AG09309 (cell line): Measurements from ENCODE around the gene PRKD1.
"Not testable (repeated sequence)": the region's sequence is repeated elsewhere in the genome, so short reads cannot be mapped to it uniquely, and the experiment has no call there.

Experiments
- DNase-seq: peaks from one replicate; pipeline ENCODE4 v3.0.0-alpha.2; 2010; ENCODE audit warnings: low read depth
- H3K4me3 ChIP-seq: 2 replicates; pipeline ENCODE4 v1.5.1; 2011; ENCODE audit warnings: mild to moderate bottlenecking, low read depth, low read length, moderate library complexity; ENCODE audit not compliant: control insufficient read depth
- TF ChIP-seq, protein P1 (sequence below): IDR thresholded peaks from 2 replicates; pipeline ENCODE4 v1.5.1; 2011; ENCODE audit warnings: mild to moderate bottlenecking, low read depth, low read length, inconsistent platforms; ENCODE audit not compliant: insufficient read depth, control insufficient read depth; ENCODE audit errors: missing control alignments

PRKD1 gene

GRCh38 chr14:29735459-29735858 is 192.2 kb downstream of the PRKD1 start:
- no peak for DNase-seq
- no peak overlapping the region for H3K4me3 ChIP-seq
- TF ChIP-seq, protein P1, sequence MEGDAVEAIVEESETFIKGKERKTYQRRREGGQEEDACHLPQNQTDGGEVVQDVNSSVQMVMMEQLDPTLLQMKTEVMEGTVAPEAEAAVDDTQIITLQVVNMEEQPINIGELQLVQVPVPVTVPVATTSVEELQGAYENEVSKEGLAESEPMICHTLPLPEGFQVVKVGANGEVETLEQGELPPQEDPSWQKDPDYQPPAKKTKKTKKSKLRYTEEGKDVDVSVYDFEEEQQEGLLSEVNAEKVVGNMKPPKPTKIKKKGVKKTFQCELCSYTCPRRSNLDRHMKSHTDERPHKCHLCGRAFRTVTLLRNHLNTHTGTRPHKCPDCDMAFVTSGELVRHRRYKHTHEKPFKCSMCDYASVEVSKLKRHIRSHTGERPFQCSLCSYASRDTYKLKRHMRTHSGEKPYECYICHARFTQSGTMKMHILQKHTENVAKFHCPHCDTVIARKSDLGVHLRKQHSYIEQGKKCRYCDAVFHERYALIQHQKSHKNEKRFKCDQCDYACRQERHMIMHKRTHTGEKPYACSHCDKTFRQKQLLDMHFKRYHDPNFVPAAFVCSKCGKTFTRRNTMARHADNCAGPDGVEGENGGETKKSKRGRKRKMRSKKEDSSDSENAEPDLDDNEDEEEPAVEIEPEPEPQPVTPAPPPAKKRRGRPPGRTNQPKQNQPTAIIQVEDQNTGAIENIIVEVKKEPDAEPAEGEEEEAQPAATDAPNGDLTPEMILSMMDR: no peak

DNA sequence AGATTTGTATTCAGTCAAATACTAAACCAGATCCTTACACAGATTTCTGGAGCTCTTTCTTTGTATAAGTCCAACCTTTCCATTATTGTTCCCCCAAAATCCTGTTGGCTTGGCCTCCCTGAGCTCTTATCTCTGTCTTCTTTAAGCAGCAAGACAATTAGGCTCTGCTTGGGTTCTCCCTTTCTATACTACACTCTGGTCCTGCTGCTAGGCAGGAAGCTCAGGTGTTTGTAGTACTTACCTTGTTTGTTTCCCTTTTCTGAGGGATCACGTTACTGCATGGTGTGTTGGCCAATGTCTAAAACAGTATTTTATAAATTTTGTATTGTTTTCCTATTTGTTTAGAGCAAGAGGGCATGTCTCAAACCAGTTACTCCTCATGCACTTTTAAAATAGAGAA is 192.9 kb downstream of the PRKD1 start:
- TF ChIP-seq, protein P1: no peak
- DNase-seq: no peak
- no peak overlapping the region for H3K4me3 ChIP-seq

DNA sequence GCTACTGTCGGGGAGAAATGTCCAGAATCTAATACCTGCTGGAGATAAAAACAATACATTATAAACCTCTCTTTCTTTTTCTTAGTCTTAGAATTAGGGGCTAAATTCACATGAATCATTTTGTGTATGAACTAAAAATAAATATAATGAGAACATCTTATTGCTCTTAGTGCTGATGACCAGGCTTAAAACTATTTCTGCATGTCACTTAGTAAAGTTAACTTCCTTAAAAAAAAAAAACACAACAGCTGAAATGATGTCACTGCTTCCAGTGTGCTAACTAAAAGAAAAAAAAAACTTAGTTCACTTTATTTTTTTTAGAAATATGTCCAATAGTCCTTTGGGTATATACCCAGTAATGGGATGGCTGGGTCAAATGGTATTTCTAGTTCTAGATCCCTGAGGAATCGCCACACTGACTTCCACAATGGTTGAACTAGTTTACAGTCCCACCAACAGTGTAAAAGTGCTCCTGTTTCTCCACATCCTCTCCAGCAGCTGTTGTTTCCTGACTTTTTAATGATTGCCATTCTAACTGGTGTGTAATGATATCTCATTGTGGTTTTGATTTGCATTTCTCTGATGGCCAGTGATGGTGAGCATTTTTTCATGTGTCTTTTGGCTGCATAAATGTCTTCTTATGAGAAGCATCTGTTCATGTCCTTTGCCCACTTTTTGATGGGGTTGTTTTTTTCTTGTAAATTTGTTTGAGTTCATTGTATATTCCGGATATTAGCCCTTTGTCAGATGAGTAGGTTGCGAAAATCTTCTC is 200.9 kb downstream of the PRKD1 start:
- H3K4me3 ChIP-seq, DNase-seq: not testable (repeated sequence)

DNA sequence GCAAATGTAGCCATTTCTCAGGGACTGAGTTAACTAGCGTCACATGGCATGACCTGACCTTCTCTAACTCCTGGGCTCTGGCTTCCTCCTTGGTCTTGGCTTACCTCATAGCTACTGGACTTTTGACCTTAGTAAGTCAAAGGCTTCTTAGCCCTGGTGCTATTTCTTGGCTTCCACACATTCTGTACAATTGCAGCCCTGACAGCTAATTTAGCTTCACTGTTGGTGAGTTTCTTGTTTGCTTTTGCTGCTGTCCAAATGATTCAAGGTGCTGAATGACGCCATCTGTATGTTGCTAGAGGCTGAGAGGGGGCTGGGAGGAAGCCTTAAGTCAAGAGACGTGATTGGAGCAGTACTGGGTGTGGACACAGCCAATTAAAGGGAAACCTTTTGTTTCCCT is 202.7 kb downstream of the PRKD1 start:
- H3K4me3 ChIP-seq: no peak overlapping the region
- TF ChIP-seq, protein P1: no peak
- DNase-seq: no peak

- H3K4me3 ChIP-seq: no peak overlapping the region
- no peak for DNase-seq
- TF ChIP-seq, protein P1: no peak
Measured at GRCh38 chr14:29722831-29723230, 204.8 kb downstream of the PRKD1 start.

DNA sequence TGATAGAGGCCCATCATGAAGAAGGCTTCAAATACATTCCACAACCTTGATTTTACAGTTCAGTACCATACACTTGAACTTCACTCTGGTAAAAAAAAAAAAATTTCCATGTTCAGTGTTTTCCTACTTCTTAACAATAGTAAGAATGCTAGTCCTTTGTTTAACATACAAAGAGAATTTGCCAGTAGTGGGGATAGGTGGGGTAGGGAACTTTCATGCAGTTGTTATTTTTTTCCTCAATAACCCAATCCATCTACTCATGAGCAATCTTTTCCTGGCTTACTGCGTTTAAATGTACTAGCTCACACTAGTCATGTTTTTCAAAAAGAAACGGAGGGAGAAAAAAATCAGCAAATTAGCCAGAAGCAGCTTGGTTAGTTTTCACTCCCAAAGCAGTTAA is 206.1 kb downstream of the PRKD1 start:
- H3K4me3 ChIP-seq: no peak overlapping the region
- TF ChIP-seq, protein P1: no peak
- DNase-seq: no peak

DNA sequence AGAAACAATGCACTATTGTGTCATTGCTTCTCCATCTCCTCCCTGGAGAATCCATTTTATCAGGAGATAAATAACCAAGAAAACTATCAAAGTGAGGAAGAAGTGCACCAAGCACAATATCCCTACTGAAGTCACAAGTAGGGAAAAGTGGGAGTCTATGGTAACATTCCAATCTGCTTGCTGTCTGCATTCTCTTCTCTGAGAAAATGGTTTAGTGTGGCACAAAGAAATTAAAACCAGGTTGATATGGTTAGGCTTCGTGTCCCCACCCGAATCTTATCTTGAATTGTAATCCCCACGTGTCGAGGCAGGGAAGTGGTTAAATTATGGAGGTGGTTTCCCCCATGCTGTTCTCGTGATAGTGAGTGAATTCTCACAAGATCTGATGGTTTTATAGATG is 209.7 kb downstream of the PRKD1 start:
- TF ChIP-seq, protein P1: no peak

More for the DNA sequence above, 209.7 kb downstream of the PRKD1 start:
- H3K4me3 ChIP-seq: no peak overlapping the region
- DNase-seq: no peak
